BLaER1 (cell line): Measurements from ENCODE around the gene FCN3.

ENCODE experiments used
- H3K27ac ChIP-seq: shearing (Covaris generic); formaldehyde crosslinking; 2 replicates; pipeline ENCODE4 v1.8.1; 2022
- H3K27me3 ChIP-seq: shearing (Covaris generic); formaldehyde crosslinking; 2 replicates; pipeline ENCODE4 v1.8.1; 2022
- H3K36me3 ChIP-seq: shearing (Covaris generic); formaldehyde crosslinking; 2 replicates; pipeline ENCODE4 v1.8.1; 2022
- H3K4me1 ChIP-seq: shearing (Covaris generic); formaldehyde crosslinking; 2 replicates; pipeline ENCODE4 v1.8.1; 2022
- H3K4me2 ChIP-seq: shearing (Covaris generic); formaldehyde crosslinking; 2 replicates; pipeline ENCODE4 v1.8.1; 2022
- H3K4me3 ChIP-seq: shearing (Covaris generic); formaldehyde crosslinking; 2 replicates; pipeline ENCODE4 v1.8.1; 2022
- H3K9ac ChIP-seq: shearing (Covaris generic); formaldehyde crosslinking; 2 replicates; pipeline ENCODE4 v1.8.1; 2022
- H3K9me3 ChIP-seq: shearing (Covaris generic); formaldehyde crosslinking; 2 replicates; pipeline ENCODE4 v1.8.1; 2022
- H4K20me1 ChIP-seq: shearing (Covaris generic); formaldehyde crosslinking; 2 replicates; pipeline ENCODE4 v1.8.1; 2022
- Cebpa-rat ChIP-seq: shearing (Covaris generic); IDR thresholded peaks from 2 replicates; pipeline ENCODE4 v1.8.1; 2022

The FCN3 gene

GRCh38 chr1:27321813-27322568 lies 52.6 kb downstream of the FCN3 start, which contains the start of gene TMEM222:
Gene TMEM222, plus strand, starts transcription at chr1:27322163. Its CDS starts 35 bp downstream, at chr1:27322198.
- no peaks in the 10 kb centered on the region for H3K9me3 ChIP-seq
- peak within 1 kb of the TSS; percentile 94 for H3K9ac ChIP-seq
- H3K4me2 ChIP-seq, result peak within 1 kb of the TSS; percentile 95
- H3K36me3 ChIP-seq, result peaks cover 30% of the 10 kb centered on the region
- TF ChIP-seq Cebpa-rat, result peak; percentile 97
- peaks cover 18% of the 10 kb centered on the region for H3K4me1 ChIP-seq
- no peaks in the 10 kb centered on the region for H3K27me3 ChIP-seq
- peaks cover 29% of the 10 kb centered on the region; the same call in 1 of the 2 replicates for H4K20me1 ChIP-seq
- H3K27ac ChIP-seq, result peak within 1 kb of the TSS; percentile 92
- H3K4me3 ChIP-seq, result peak within 1 kb of the TSS; percentile 82
